GM15510 (cell line): ENCODE results near the gene COL4A1.

Source experiments
- POLR2A ChIP-seq: IDR thresholded peaks from 3 replicates; pipeline ENCODE4 v1.6.1; 2011; ENCODE audit warnings: borderline replicate concordance; ENCODE audit not compliant: insufficient read length; ENCODE audit errors: extremely low read depth

Gene COL4A1

GRCh38 chr13:110154410-110154933 lies 152.5 kb downstream of the COL4A1 start:
- no peak for TF ChIP-seq POLR2A

GRCh38 chr13:110152351-110152750 lies 154.6 kb downstream of the COL4A1 start:
- TF ChIP-seq POLR2A = no peak

- TF ChIP-seq POLR2A = no peak
Measured at GRCh38 chr13:110151462-110151861, 155.5 kb downstream of the COL4A1 start.

GRCh38 chr13:110150384-110151101 lies 156.4 kb downstream of the COL4A1 start:
- TF ChIP-seq POLR2A = no peak

GRCh38 chr13:110149036-110149435 lies 157.9 kb downstream of the COL4A1 start:
- TF ChIP-seq POLR2A = no peak

- TF ChIP-seq POLR2A = no peak
Measured at GRCh38 chr13:110140099-110140498, 166.9 kb downstream of the COL4A1 start.

- TF ChIP-seq POLR2A = no peak
Measured at GRCh38 chr13:110138700-110139036, 168.3 kb downstream of the COL4A1 start.

GRCh38 chr13:110138010-110138699 lies 168.8 kb downstream of the COL4A1 start:
- no peak for TF ChIP-seq POLR2A

GRCh38 chr13:110137680-110138009 lies 169.3 kb downstream of the COL4A1 start:
- no peak for TF ChIP-seq POLR2A

- no peak for TF ChIP-seq POLR2A
Measured at GRCh38 chr13:110136660-110137585, 170.0 kb downstream of the COL4A1 start.

- no peak for TF ChIP-seq POLR2A
Measured at GRCh38 chr13:110135977-110136597, 170.9 kb downstream of the COL4A1 start.

GRCh38 chr13:110134801-110135200 lies 172.2 kb downstream of the COL4A1 start:
- no peak for TF ChIP-seq POLR2A

GRCh38 chr13:110133425-110134235 lies 173.3 kb downstream of the COL4A1 start:
- TF ChIP-seq POLR2A = no peak
